HG02938 (cell line): ENCODE measurements around the gene TPSAB1.
"Not testable (repeated sequence)": the region's sequence is repeated elsewhere in the genome, so short reads cannot be mapped to it uniquely, and the experiment has no call there.

ENCODE experiments used
- ATAC-seq: cut with Tn5 transposase; IDR thresholded peaks from one replicate; pipeline ENCODE4 v1.9.1; 2021; ENCODE audit warnings: mild to moderate bottlenecking, moderate library complexity; ENCODE audit not compliant: unreplicated experiment

The TPSAB1 gene

GRCh38 chr16:1244881-1245280 is 4.4 kb downstream of the TPSAB1 start:
- ATAC-seq = no peak

- no peak for ATAC-seq
Measured at GRCh38 chr16:1245452-1246020, 5.0 kb downstream of the TPSAB1 start.

- not testable (repeated sequence) for ATAC-seq
Measured at GRCh38 chr16:1247903-1248537, 7.5 kb downstream of the TPSAB1 start.

- ATAC-seq = not testable (repeated sequence)
Measured at GRCh38 chr16:1249031-1249755, 8.7 kb downstream of the TPSAB1 start.

GRCh38 chr16:1253701-1254364 is 13.3 kb downstream of the TPSAB1 start:
- ATAC-seq = not testable (repeated sequence)

GRCh38 chr16:1254821-1255220 is 14.3 kb downstream of the TPSAB1 start:
- not testable (repeated sequence) for ATAC-seq

GRCh38 chr16:1255276-1256122 is 15.0 kb downstream of the TPSAB1 start, which contains the start of gene TPSD1:
Gene TPSD1, plus strand, starts transcription at chr16:1256069. Its CDS starts 212 bp downstream, at chr16:1256281.
- ATAC-seq = not testable (repeated sequence)

GRCh38 chr16:1256296-1256873 is 15.9 kb downstream of the TPSAB1 start:
- not testable (repeated sequence) for ATAC-seq

GRCh38 chr16:1256874-1257322 is 16.4 kb downstream of the TPSAB1 start:
- no peak for ATAC-seq

- no peak for ATAC-seq
Measured at GRCh38 chr16:1257561-1258224, 17.2 kb downstream of the TPSAB1 start.

- ATAC-seq = no peak
Measured at GRCh38 chr16:1258225-1258600, 17.7 kb downstream of the TPSAB1 start.

- no peak for ATAC-seq
Measured at GRCh38 chr16:1258906-1259759, 18.6 kb downstream of the TPSAB1 start.

GRCh38 chr16:1259760-1260068 is 19.2 kb downstream of the TPSAB1 start:
- no peak for ATAC-seq

- ATAC-seq = no peak
Measured at GRCh38 chr16:1260101-1260680, 19.7 kb downstream of the TPSAB1 start.

GRCh38 chr16:1261131-1261892 is 20.8 kb downstream of the TPSAB1 start:
- no peak for ATAC-seq

GRCh38 chr16:1262210-1262845 is 21.8 kb downstream of the TPSAB1 start:
- no peak for ATAC-seq

GRCh38 chr16:1262846-1263221 is 22.3 kb downstream of the TPSAB1 start:
- ATAC-seq = no peak
